Lung (tissue), 12 donors: ENCODE measurements around the gene PTPRU. TPM values are rescaled to one million over a fixed set of nuclear protein-coding genes. Genes with fewer than 3 reads are reported as not detected.

Source experiments
- ATAC-seq: fragments of 200-7000 bp; cut with Tn5 transposase; one replicate; pipeline ENCODE4 v1.9.1; 2020; ENCODE audit warnings: moderate number of reproducible peaks; ENCODE audit not compliant: insufficient read depth, low FRiP score
- DNase-seq, 3 donors: peaks; one replicate each; pipeline ENCODE4 v3.0.0-alpha.2; 2013 to 2017
- H3K27ac ChIP-seq, 2 donors: one replicate each; pipeline ENCODE4 v1.5.1; 2013; ENCODE audit warnings: mild to moderate bottlenecking in 2 of 2, moderate library complexity in 2 of 2, control low read depth in 1 of 2, inconsistent platforms in 1 of 2, low read depth in 1 of 2, low read length in 1 of 2
- H3K27me3 ChIP-seq, 3 donors: one replicate each; pipeline ENCODE4 v1.5.1; 2013; ENCODE audit warnings: low read length in 2 of 3; ENCODE audit not compliant: control insufficient read depth in 3 of 3, insufficient read depth in 3 of 3
- H3K36me3 ChIP-seq, 4 donors: one replicate each; pipeline ENCODE4 v1.5.1; 2013; ENCODE audit warnings: low read length in 4 of 4, mild to moderate bottlenecking in 1 of 4, moderate library complexity in 1 of 4; ENCODE audit not compliant: control insufficient read depth in 4 of 4, insufficient read depth in 4 of 4
- H3K4me1 ChIP-seq, 5 donors: one replicate each; pipeline ENCODE4 v1.5.1; 2013; ENCODE audit warnings: low read length in 5 of 5, mild to moderate bottlenecking in 2 of 5, moderate library complexity in 1 of 5; ENCODE audit not compliant: control insufficient read depth in 5 of 5, insufficient read depth in 5 of 5
- H3K4me3 ChIP-seq: one replicate; pipeline ENCODE4 v1.5.1; 2013; ENCODE audit warnings: mild to moderate bottlenecking, control low read depth, moderate library complexity
- H3K9ac ChIP-seq, 2 donors: one replicate each; pipeline ENCODE4 v1.5.1; 2013; ENCODE audit warnings: low read length in 2 of 2, control low read depth in 1 of 2; ENCODE audit not compliant: insufficient read depth in 1 of 2
- H3K9me3 ChIP-seq, 4 donors: one replicate each; pipeline ENCODE4 v1.5.1; 2013; ENCODE audit warnings: low read length in 3 of 4, mild to moderate bottlenecking in 1 of 4, moderate library complexity in 1 of 4; ENCODE audit not compliant: control insufficient read depth in 4 of 4, insufficient read depth in 3 of 4
- WGBS, 2 donors: extraction: QIAGEN DNeasy Blood & Tissue Kit; methylation state at CpG; one replicate each; pipeline ENCODE4 v1.1.7; 2013; 5-methylcytosine and 5-hydroxymethylcytosine counted together
- polyA plus RNA-seq, 2 donors: library from polyadenylated mRNA; stranded (reverse); fragments of 200-250 nt; gene quantifications; one replicate each; pipeline ENCODE4 v1.2.1, GENCODE V29; 2013
- total RNA-seq, 2 donors: library from RNA; depleted of rRNA in 1 of 2; stranded (reverse); fragments of >200 nt in 1 of 2; gene quantifications; one replicate each; pipeline ENCODE4 v1.2.1, GENCODE V29; 2014 to 2021
- TF ChIP-seq, protein P1 (sequence below): IDR thresholded peaks from 2 replicates; pipeline ENCODE4 v1.5.1; 2012; ENCODE audit warnings: mild to moderate bottlenecking; ENCODE audit errors: control extremely low read depth, extremely low read depth
- donor health status: control.
- donor health status: control.
- donor health status: Bipolar disorder and iron deficiency.
- donor health status: healthy.
- donor health status: DM: yes; HTN: yes; CAD: no.

Gene PTPRU
- total and polyA plus RNA-seq, 4 donors, result 22.6 to 55.3 (median 32.9) TPM

- TF ChIP-seq, protein P1, sequence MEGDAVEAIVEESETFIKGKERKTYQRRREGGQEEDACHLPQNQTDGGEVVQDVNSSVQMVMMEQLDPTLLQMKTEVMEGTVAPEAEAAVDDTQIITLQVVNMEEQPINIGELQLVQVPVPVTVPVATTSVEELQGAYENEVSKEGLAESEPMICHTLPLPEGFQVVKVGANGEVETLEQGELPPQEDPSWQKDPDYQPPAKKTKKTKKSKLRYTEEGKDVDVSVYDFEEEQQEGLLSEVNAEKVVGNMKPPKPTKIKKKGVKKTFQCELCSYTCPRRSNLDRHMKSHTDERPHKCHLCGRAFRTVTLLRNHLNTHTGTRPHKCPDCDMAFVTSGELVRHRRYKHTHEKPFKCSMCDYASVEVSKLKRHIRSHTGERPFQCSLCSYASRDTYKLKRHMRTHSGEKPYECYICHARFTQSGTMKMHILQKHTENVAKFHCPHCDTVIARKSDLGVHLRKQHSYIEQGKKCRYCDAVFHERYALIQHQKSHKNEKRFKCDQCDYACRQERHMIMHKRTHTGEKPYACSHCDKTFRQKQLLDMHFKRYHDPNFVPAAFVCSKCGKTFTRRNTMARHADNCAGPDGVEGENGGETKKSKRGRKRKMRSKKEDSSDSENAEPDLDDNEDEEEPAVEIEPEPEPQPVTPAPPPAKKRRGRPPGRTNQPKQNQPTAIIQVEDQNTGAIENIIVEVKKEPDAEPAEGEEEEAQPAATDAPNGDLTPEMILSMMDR, result no peak
- Histone ChIP-seq H3K27ac (no peak overlapping the region), H3K9ac (no peak overlapping the region), H3K9me3 (no peaks in the 10 kb centered on the region), H3K27me3 (no peaks in the 10 kb centered on the region), H3K4me1 (no peaks in the 10 kb centered on the region), H3K36me3 (peaks cover 10 to 34% (median 26%) of the 10 kb centered on the region in 4 donors), H3K4me3 (no peak overlapping the region)
- 91 to 93% methylated on average over 12 of the region's 12 CpGs for WGBS, 2 donors
- DNase-seq, result no peak
- ATAC-seq, result no peak
These were observed 25.0 kb upstream of the PTPRU start for GRCh38 chr1:29211086-29212030.

DNA sequence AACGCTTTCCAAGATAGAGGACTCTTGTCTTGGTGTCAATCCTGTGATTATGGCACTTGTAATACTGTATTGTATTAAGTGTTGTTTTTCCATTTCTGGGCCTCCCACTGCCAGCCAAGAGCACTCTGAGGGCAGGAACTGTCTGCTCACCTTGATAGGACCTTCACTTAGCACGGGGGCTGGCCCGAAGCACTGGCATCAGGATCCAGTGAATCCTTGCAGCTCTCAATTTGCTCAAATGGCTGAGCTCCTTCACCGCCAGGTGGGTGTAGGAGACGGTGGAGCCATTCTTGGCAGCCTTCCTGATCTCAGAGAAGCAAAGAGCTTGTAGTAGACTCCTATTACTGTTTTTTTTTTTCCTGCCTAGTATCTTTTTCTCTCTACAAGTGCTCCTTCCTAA, 23.3 kb upstream of the PTPRU start:
- DNase-seq (no peak), ATAC-seq (no peak)
- 85 to 87% methylated on average over 5 of the region's 5 CpGs for WGBS, 2 donors
- Histone ChIP-seq H3K4me3 (no peak overlapping the region), H3K27ac (no peak overlapping the region), H3K36me3 (peaks cover 10 to 32% (median 24%) of the 10 kb centered on the region in 4 donors), H3K4me1 (no peaks in the 10 kb centered on the region), H3K9me3 (no peaks in the 10 kb centered on the region), H3K27me3 (no peaks in the 10 kb centered on the region), H3K9ac (no peak overlapping the region)
- TF ChIP-seq, protein P1, result no peak

GRCh38 chr1:29217633-29218032, 18.7 kb upstream of the PTPRU start:
- no peaks in the 10 kb centered on the region for H3K4me1 ChIP-seq
- H3K4me3 ChIP-seq, result no peak overlapping the region
- H3K9me3 ChIP-seq, result no peaks in the 10 kb centered on the region
- TF ChIP-seq, protein P1, result no peak
- WGBS, 2 donors, result 96 to 98% methylated on average over 2 of the region's 2 CpGs
- no peak for ATAC-seq
- no peak overlapping the region for H3K9ac ChIP-seq
- peaks cover 7 to 29% (median 15%) of the 10 kb centered on the region in 4 donors for H3K36me3 ChIP-seq
- H3K27ac ChIP-seq, result no peak overlapping the region
- no peaks in the 10 kb centered on the region for H3K27me3 ChIP-seq
- no peak for DNase-seq
